ENCODE data around the gene RALGPS1.

- TF ChIP-seq CEBPB (IDR thresholded peaks at IDR 0.05; ENCODE audit: borderline replicate concordance, low read depth, low read length) (no peak), GLI4 (CRISPR knock-in tag; IDR thresholded peaks at IDR 0.05; ENCODE audit: borderline replicate concordance) (no peak), ZNF777 (CRISPR knock-in tag; IDR thresholded peaks at IDR 0.05) (no peak), ZNF660 (CRISPR knock-in tag; IDR thresholded peaks at IDR 0.05; ENCODE audit: borderline replicate concordance, low read depth) (no peak), ATF7-NPFF (CRISPR knock-in tag; IDR thresholded peaks at IDR 0.05; ENCODE audit: low read depth) (no peak), ZNF350 (CRISPR knock-in tag; IDR thresholded peaks at IDR 0.05; ENCODE audit: borderline replicate concordance, low read depth) (no peak), TAF1 (CRISPR knock-in tag; IDR thresholded peaks at IDR 0.05) (no peak), CBX5 (CRISPR knock-in tag; IDR thresholded peaks at IDR 0.05; ENCODE audit: borderline replicate concordance) (no peak), TOPORS (CRISPR knock-in tag; IDR thresholded peaks at IDR 0.05) (no peak), ZNF737 (CRISPR knock-in tag; IDR thresholded peaks at IDR 0.05; ENCODE audit: borderline replicate concordance) (no peak), POLR2A (IDR thresholded peaks at IDR 0.05; ENCODE audit: insufficient read depth in 1 of 2, low read depth in 2 of 2, low read length in 2 of 2) (no peak), ATF1 (CRISPR knock-in tag; IDR thresholded peaks at IDR 0.05) (no peak), NR3C1 (CRISPR knock-in tag; IDR thresholded peaks at IDR 0.05) (no peak)
Measured at GRCh38 chr9:127153501-127153900, 238.9 kb downstream of the RALGPS1 start.

Data from HepG2 (cell line).